ENCODE data around the gene KLHL35.

- TF ChIP-seq POLR2A (IDR thresholded peaks at IDR 0.05; ENCODE audit: low read depth, low read length) (no peak), POLR2AphosphoS5 (IDR thresholded peaks at IDR 0.05; ENCODE audit: low read depth, low read length) (no peak)
These were observed 43.1 kb downstream of the KLHL35 start for GRCh38 chr11:75389925-75390324.
